GM23248 (cell line): ENCODE results near the gene ARHGAP4. TPM values are rescaled to one million over a fixed set of nuclear protein-coding genes. Genes with fewer than 3 reads are reported as not detected.

Source experiments
- DNase-seq: peaks from one replicate; pipeline ENCODE4 v3.0.0-alpha.2; 2015
- H2AFZ ChIP-seq: fragments of 200-600 bp; sonication (generic); 2 replicates; pipeline ENCODE4 v1.6.1; 2016; ENCODE audit warnings: antibody characterized with exemption
- H3F3A ChIP-seq: fragments of 200-600 bp; sonication (generic); 2 replicates; pipeline ENCODE4 v1.6.1; 2016; ENCODE audit warnings: mild to moderate bottlenecking, antibody characterized with exemption, mixed run types; ENCODE audit not compliant: insufficient read depth
- H3K27ac ChIP-seq: fragments of 200-600 bp; sonication (generic); 2 replicates; pipeline ENCODE4 v1.5.1; 2016; ENCODE audit warnings: mild to moderate bottlenecking
- H3K27me3 ChIP-seq: fragments of 200-600 bp; sonication (generic); replicated peaks from 2 replicates; pipeline ENCODE4 v1.6.1; 2016; ENCODE audit warnings: mild to moderate bottlenecking; ENCODE audit not compliant: insufficient read depth
- H3K36me3 ChIP-seq: fragments of 200-600 bp; sonication (generic); 2 replicates; pipeline ENCODE4 v1.6.1; 2016; ENCODE audit warnings: low read depth, mild to moderate bottlenecking
- H3K4me1 ChIP-seq: fragments of 200-600 bp; sonication (generic); 2 replicates; pipeline ENCODE4 v1.6.1; 2016; ENCODE audit warnings: mild to moderate bottlenecking; ENCODE audit not compliant: insufficient read depth
- H3K4me2 ChIP-seq: fragments of 200-600 bp; sonication (generic); one replicate; pipeline ENCODE4 v1.6.1; 2016; ENCODE audit warnings: mild to moderate bottlenecking; ENCODE audit not compliant: unreplicated experiment
- H3K4me3 ChIP-seq: fragments of 200-600 bp; sonication (generic); 2 replicates; pipeline ENCODE4 v1.5.1; 2016; ENCODE audit warnings: mild to moderate bottlenecking
- H3K79me2 ChIP-seq: fragments of 200-600 bp; sonication (generic); 2 replicates; pipeline ENCODE4 v1.6.1; 2016; ENCODE audit warnings: mild to moderate bottlenecking; ENCODE audit not compliant: insufficient read depth
- H3K9ac ChIP-seq: fragments of 200-600 bp; sonication (generic); 2 replicates; pipeline ENCODE4 v1.6.1; 2016; ENCODE audit warnings: mild to moderate bottlenecking
- H3K9me2 ChIP-seq: fragments of 200-600 bp; sonication (generic); 2 replicates; pipeline ENCODE4 v1.6.1; 2016; ENCODE audit warnings: mixed run types, mild to moderate bottlenecking, moderate library complexity; ENCODE audit not compliant: insufficient read depth
- H3K9me3 ChIP-seq: fragments of 200-600 bp; sonication (generic); one replicate; pipeline ENCODE4 v1.6.1; 2017; ENCODE audit warnings: low read depth
- H4K20me1 ChIP-seq: fragments of 200-600 bp; sonication (generic); 2 replicates; pipeline ENCODE4 v1.6.0; 2016; ENCODE audit not compliant: insufficient read depth
- EZH2phosphoT487 ChIP-seq: fragments of 200-600 bp; sonication (generic); IDR thresholded peaks from 2 replicates; pipeline ENCODE4 v1.6.1; 2018; ENCODE audit warnings: antibody characterized with exemption, moderate library complexity, mild to moderate bottlenecking, low read depth; ENCODE audit not compliant: insufficient read depth
- WGBS, 2 experiments: methylation state at CpG; one replicate each; pipeline ENCODE4 v1.1.6; 2015 to 2017; ENCODE audit warnings: low lambda C conversion rate in 2 of 2, low coverage in 1 of 2; ENCODE audit errors: missing lambda C conversion rate in 2 of 2; 5-methylcytosine and 5-hydroxymethylcytosine counted together
- in situ Hi-C: fragments of 300-500 bp; cut with MboI; formaldehyde crosslinking; loops from 2 replicates; pipeline ENCODE4 v1.15.0; 2020
- polyA plus RNA-seq: library from polyadenylated mRNA; unstranded; fragments of >200 nt; fragmentation: Nextera tagmentation; extraction: Ambion mirVana; gene quantifications from 2 replicates; pipeline ENCODE4 v1.2.1, GENCODE V29; 2016
- total RNA-seq: library from RNA; depleted of rRNA; stranded (reverse); fragments of >200 nt; shearing (Covaris generic); gene quantifications from 2 replicates; pipeline ENCODE4 v1.2.3, GENCODE V29; 2014; rRNA removed

Gene ARHGAP4
- total and polyA plus RNA-seq, 2 experiments from 2014 or later: 0.45 to 2.8 TPM

- Histone ChIP-seq H3K4me3 (no peak overlapping the region), H3K4me2 (no peak overlapping the region), H3K27me3 (no peaks in the 10 kb centered on the region), H2AFZ (no peak overlapping the region), H3K36me3 (no peaks in the 10 kb centered on the region), H3K9me2 (no peaks in the 10 kb centered on the region), H3K9ac (no peak overlapping the region), H3K27ac (no peak overlapping the region), H3K9me3 (no peaks in the 10 kb centered on the region), H3K79me2 (no peaks in the 10 kb centered on the region), H3F3A (no peaks in the 10 kb centered on the region), H3K4me1 (no peaks in the 10 kb centered on the region), H4K20me1 (no peaks in the 10 kb centered on the region)
- in situ Hi-C loops: no loop called here
- no peak for DNase-seq
- TF ChIP-seq EZH2phosphoT487: no peak
- 65 to 71% methylated on average over 4 to 7 of the region's 10 CpGs for WGBS, 2 experiments
Measured at GRCh38 chrX:153861151-153861550, 64.9 kb downstream of the ARHGAP4 start.

Other genes starting within 250 kb of the ARHGAP4 start
- gene SLC6A8, start 238.3 kb downstream of the ARHGAP4 start, total RNA-seq: 11.7 and 12.5 TPM in 2 replicates
- 1.8 and 1.9 TPM in 2 replicates for gene SLC6A8, start 238.3 kb downstream of the ARHGAP4 start, polyA plus RNA-seq
- gene BCAP31, start 201.9 kb downstream of the ARHGAP4 start, total RNA-seq: 180 and 187 TPM in 2 replicates
- 317 and 326 TPM in 2 replicates for gene BCAP31, start 201.9 kb downstream of the ARHGAP4 start, polyA plus RNA-seq
- gene ABCD1, start 201.4 kb downstream of the ARHGAP4 start, total RNA-seq: 24.4 and 24.9 TPM in 2 replicates
- 9.5 and 9.8 TPM in 2 replicates for gene ABCD1, start 201.4 kb downstream of the ARHGAP4 start, polyA plus RNA-seq
- 12.5 and 13.5 TPM in 2 replicates for gene PLXNB3, start 162.0 kb downstream of the ARHGAP4 start, total RNA-seq
- gene PLXNB3, start 162.0 kb downstream of the ARHGAP4 start, polyA plus RNA-seq: 7.1 and 8.8 TPM in 2 replicates
- gene SRPK3, start 145.2 kb downstream of the ARHGAP4 start, total RNA-seq: 0.86 TPM in 1 of 2 replicates, not detected in the other
- 0.53 and 1.1 TPM in 2 replicates for gene SRPK3, start 145.2 kb downstream of the ARHGAP4 start, polyA plus RNA-seq
- gene IDH3G, start 131.9 kb downstream of the ARHGAP4 start, total RNA-seq: 79.5 and 88.2 TPM in 2 replicates
- gene IDH3G, start 131.9 kb downstream of the ARHGAP4 start, polyA plus RNA-seq: 76.1 and 83.2 TPM in 2 replicates
- gene SSR4, start 131.6 kb downstream of the ARHGAP4 start, total RNA-seq: 225 and 295 TPM in 2 replicates
- gene SSR4, start 131.6 kb downstream of the ARHGAP4 start, polyA plus RNA-seq: 568 TPM in 2 replicates
- gene PDZD4, start 95.7 kb downstream of the ARHGAP4 start, total RNA-seq: 1.5 TPM in 1 of 2 replicates, not detected in the other
- not detected in 2 replicates for gene PDZD4, start 95.7 kb downstream of the ARHGAP4 start, polyA plus RNA-seq
- gene L1CAM, start 40.1 kb downstream of the ARHGAP4 start, total RNA-seq: 1.9 TPM in 1 of 2 replicates, not detected in the other
- gene L1CAM, start 40.1 kb downstream of the ARHGAP4 start, polyA plus RNA-seq: 0.34 and 0.38 TPM in 2 replicates
- gene AVPR2, start 21.6 kb downstream of the ARHGAP4 start, total RNA-seq: not detected in 2 replicates
- gene AVPR2, start 21.6 kb downstream of the ARHGAP4 start, polyA plus RNA-seq: not detected in 2 replicates
- gene NAA10, start 8.8 kb upstream of the ARHGAP4 start, total RNA-seq: 105 and 154 TPM in 2 replicates
- 161 and 166 TPM in 2 replicates for gene NAA10, start 8.8 kb upstream of the ARHGAP4 start, polyA plus RNA-seq
- 0.11 TPM in 1 of 2 replicates, not detected in the other for gene RENBP, start 18.4 kb upstream of the ARHGAP4 start, total RNA-seq
- not detected in 2 replicates for gene RENBP, start 18.4 kb upstream of the ARHGAP4 start, polyA plus RNA-seq
- gene HCFC1, start 45.6 kb upstream of the ARHGAP4 start, total RNA-seq: 24.0 and 26.4 TPM in 2 replicates
- 12.5 and 12.6 TPM in 2 replicates for gene HCFC1, start 45.6 kb upstream of the ARHGAP4 start, polyA plus RNA-seq
- 7.6 and 9.9 TPM in 2 replicates for gene TMEM187, start 46.5 kb upstream of the ARHGAP4 start, total RNA-seq
- 8.5 and 10.0 TPM in 2 replicates for gene TMEM187, start 46.5 kb upstream of the ARHGAP4 start, polyA plus RNA-seq
- gene IRAK1, start 93.6 kb upstream of the ARHGAP4 start, total RNA-seq: 45.3 and 54.7 TPM in 2 replicates
- gene IRAK1, start 93.6 kb upstream of the ARHGAP4 start, polyA plus RNA-seq: 58.7 and 58.8 TPM in 2 replicates
- 16.5 and 16.7 TPM in 2 replicates for gene MECP2, start 171.5 kb upstream of the ARHGAP4 start, total RNA-seq
- 10.3 and 13.0 TPM in 2 replicates for gene MECP2, start 171.5 kb upstream of the ARHGAP4 start, polyA plus RNA-seq
- not detected in 2 replicates for gene OPN1LW, start 218.0 kb upstream of the ARHGAP4 start, total RNA-seq
- not detected in 2 replicates for gene OPN1LW, start 218.0 kb upstream of the ARHGAP4 start, polyA plus RNA-seq